ENCODE data around the gene EDC3.

Gene EDC3

GRCh38 chr15:74621936-74622335 lies 73.9 kb downstream of the EDC3 start:
- DNase-seq: no peak

GRCh38 chr15:74621546-74621920 lies 74.3 kb downstream of the EDC3 start:
- DNase-seq: no peak

GRCh38 chr15:74620636-74621545 lies 74.9 kb downstream of the EDC3 start:
- peak; percentile 27 for DNase-seq

GRCh38 chr15:74619916-74620635 lies 75.7 kb downstream of the EDC3 start:
- DNase-seq: no peak

GRCh38 chr15:74618841-74619596 lies 76.8 kb downstream of the EDC3 start:
- DNase-seq: no peak

GRCh38 chr15:74616996-74617395 lies 78.8 kb downstream of the EDC3 start:
- no peak for DNase-seq

- no peak for DNase-seq
Observed at GRCh38 chr15:74616366-74616939, 79.4 kb downstream of the EDC3 start.

GRCh38 chr15:74615508-74616365 lies 80.1 kb downstream of the EDC3 start, which contains the start of gene CLK3:
Gene CLK3, plus strand, starts transcription at chr15:74615836. Its CDS starts 3,361 bp downstream, at chr15:74619197.
- DNase-seq: peak; percentile 92

GRCh38 chr15:74614744-74615507 lies 80.9 kb downstream of the EDC3 start:
- DNase-seq: no peak

- DNase-seq: peak; percentile 26
Observed at GRCh38 chr15:74613953-74614743, 81.7 kb downstream of the EDC3 start.

- no peak for DNase-seq
Observed at GRCh38 chr15:74613089-74613952, 82.5 kb downstream of the EDC3 start.

GRCh38 chr15:74612677-74613076 lies 83.1 kb downstream of the EDC3 start:
- no peak for DNase-seq

GRCh38 chr15:74611834-74612233 lies 84.0 kb downstream of the EDC3 start:
- no peak for DNase-seq

- DNase-seq: no peak
Observed at GRCh38 chr15:74611341-74611740, 84.5 kb downstream of the EDC3 start.

- no peak for DNase-seq
Observed at GRCh38 chr15:74610302-74610951, 85.4 kb downstream of the EDC3 start.

GRCh38 chr15:74609938-74610301 lies 85.9 kb downstream of the EDC3 start:
- DNase-seq: no peak

GRCh38 chr15:74608786-74609185 lies 87.0 kb downstream of the EDC3 start:
- DNase-seq: no peak

GRCh38 chr15:74605795-74606150 lies 90.1 kb downstream of the EDC3 start:
- no peak for DNase-seq

All from NCI-H510A (cell line).